Progenitor cell of endocrine pancreas (in vitro differentiated cells): Measurements from ENCODE around the gene SH3TC2. TPM values are rescaled to one million over a fixed set of nuclear protein-coding genes. Genes with fewer than 3 reads are reported as not detected.

Experiments used
- DNase-seq: peaks from one replicate; pipeline ENCODE4 v3.0.0; 2021; ENCODE audit warnings: low spot score; ENCODE audit not compliant: unreplicated experiment
- H3K27ac Mint-ChIP-seq: 2 replicates; pipeline ENCODE4 v1.8.0; 2021; ENCODE audit warnings: mild to moderate bottlenecking, moderate library complexity, mixed read lengths
- H3K27me3 Mint-ChIP-seq: 2 replicates; pipeline ENCODE4 v1.8.0; 2021; ENCODE audit warnings: mixed read lengths
- H3K36me3 Mint-ChIP-seq: 2 replicates; pipeline ENCODE4 v1.8.0; 2022; ENCODE audit warnings: mixed read lengths; ENCODE audit not compliant: insufficient read depth
- H3K4me1 Mint-ChIP-seq: 2 replicates; pipeline ENCODE4 v1.8.0; 2021; ENCODE audit warnings: low read depth, mixed read lengths
- H3K4me3 Mint-ChIP-seq: 2 replicates; pipeline ENCODE4 v1.8.0; 2021; ENCODE audit warnings: low read depth, mild to moderate bottlenecking, moderate library complexity, mixed read lengths
- H3K9me3 Mint-ChIP-seq: 2 replicates; pipeline ENCODE4 v1.8.0; 2021; ENCODE audit warnings: low read depth, mixed read lengths
- CTCF ChIP-seq: fragments of 200-600 bp; sonication (generic); IDR thresholded peaks from one replicate; pipeline ENCODE4 v1.5.0; 2021; ENCODE audit warnings: antibody characterized with exemption, mild to moderate bottlenecking; ENCODE audit not compliant: unreplicated experiment
- total RNA-seq: library from RNA; stranded (reverse); gene quantifications from 2 replicates; pipeline ENCODE4 v1.2.1, GENCODE V29; 2021

The SH3TC2 gene
- total RNA-seq, 1 donor from 2014 or later = 2.1 TPM

- H3K27me3 Mint-ChIP-seq = peaks cover 14% of the 10 kb centered on the region
- H3K4me3 Mint-ChIP-seq = no peak overlapping the region
- DNase-seq = no peak
- TF ChIP-seq CTCF = no peak
- peaks cover 4% of the 10 kb centered on the region for H3K4me1 Mint-ChIP-seq
- no peak overlapping the region for H3K27ac Mint-ChIP-seq
- peaks cover 5% of the 10 kb centered on the region for H3K9me3 Mint-ChIP-seq
- no peaks in the 10 kb centered on the region for H3K36me3 Mint-ChIP-seq
Observed at GRCh38 chr5:149019679-149020078, 43.2 kb downstream of the SH3TC2 start.

- H3K36me3 Mint-ChIP-seq = no peaks in the 10 kb centered on the region
- no peak for TF ChIP-seq CTCF
- no peak overlapping the region for H3K27ac Mint-ChIP-seq
- no peak for DNase-seq
- H3K27me3 Mint-ChIP-seq = peaks cover 19% of the 10 kb centered on the region
- H3K9me3 Mint-ChIP-seq = peaks cover 5% of the 10 kb centered on the region
- H3K4me1 Mint-ChIP-seq = peaks cover 4% of the 10 kb centered on the region
- no peak overlapping the region for H3K4me3 Mint-ChIP-seq
Observed at GRCh38 chr5:149018909-149019443, 43.9 kb downstream of the SH3TC2 start.

GRCh38 chr5:149017636-149018035, 45.2 kb downstream of the SH3TC2 start:
- peaks cover 4% of the 10 kb centered on the region for H3K9me3 Mint-ChIP-seq
- no peak overlapping the region for H3K4me3 Mint-ChIP-seq
- peaks cover 20% of the 10 kb centered on the region for H3K27me3 Mint-ChIP-seq
- no peak for DNase-seq
- H3K36me3 Mint-ChIP-seq = no peaks in the 10 kb centered on the region
- no peak overlapping the region for H3K27ac Mint-ChIP-seq
- TF ChIP-seq CTCF = no peak
- peaks cover 4% of the 10 kb centered on the region for H3K4me1 Mint-ChIP-seq

GRCh38 chr5:149015561-149015960, 47.3 kb downstream of the SH3TC2 start:
- no peak for DNase-seq
- Mint-ChIP-seq H3K4me1 (peaks cover 4% of the 10 kb centered on the region), H3K36me3 (no peaks in the 10 kb centered on the region), H3K27ac (no peak overlapping the region), H3K4me3 (no peak overlapping the region), H3K27me3 (peaks cover 21% of the 10 kb centered on the region), H3K9me3 (no peaks in the 10 kb centered on the region)
- no peak for TF ChIP-seq CTCF

- Mint-ChIP-seq H3K9me3 (no peaks in the 10 kb centered on the region), H3K27me3 (peaks cover 22% of the 10 kb centered on the region), H3K27ac (no peak overlapping the region), H3K4me3 (no peak overlapping the region), H3K4me1 (peaks cover 4% of the 10 kb centered on the region), H3K36me3 (no peaks in the 10 kb centered on the region)
- no peak for TF ChIP-seq CTCF
- no peak for DNase-seq
Observed at GRCh38 chr5:149015126-149015525, 47.7 kb downstream of the SH3TC2 start.
